Trophoblast cell (in vitro differentiated cells and primary cell): Measurements from ENCODE around the gene MAGEB3.
"Not testable (repeated sequence)": the region's sequence is repeated elsewhere in the genome, so short reads cannot be mapped to it uniquely, and the experiment has no call there.

Source experiments
- DNase-seq, 2 donors: peaks; one replicate each; pipeline ENCODE4 v3.0.0-alpha.2; 2016
- H2AFZ ChIP-seq: 2 replicates; pipeline ENCODE4 v1.6.1; 2013; ENCODE audit warnings: low read length, moderate library complexity, mild to moderate bottlenecking; ENCODE audit not compliant: insufficient read depth, poor library complexity
- H2AK5ac ChIP-seq: 2 replicates; pipeline ENCODE4 v1.6.1; 2013; ENCODE audit warnings: mild to moderate bottlenecking, low read length
- H2BK120ac ChIP-seq: 2 replicates; pipeline ENCODE4 v1.6.1; 2013; ENCODE audit warnings: low read length, mild to moderate bottlenecking, moderate library complexity; ENCODE audit not compliant: insufficient read depth, poor library complexity
- H2BK12ac ChIP-seq: 2 replicates; pipeline ENCODE4 v1.6.1; 2013; ENCODE audit warnings: mild to moderate bottlenecking, low read length, moderate library complexity
- H2BK5ac ChIP-seq: 2 replicates; pipeline ENCODE4 v1.6.1; 2013; ENCODE audit warnings: low read length, low read depth, moderate library complexity, mild to moderate bottlenecking; ENCODE audit not compliant: poor library complexity
- H3K14ac ChIP-seq: 2 replicates; pipeline ENCODE4 v1.6.1; 2013; ENCODE audit warnings: mild to moderate bottlenecking, low read length
- H3K18ac ChIP-seq: 2 replicates; pipeline ENCODE4 v1.6.1; 2013; ENCODE audit warnings: mild to moderate bottlenecking, low read length
- H3K23ac ChIP-seq: 2 replicates; pipeline ENCODE4 v1.6.1; 2013; ENCODE audit warnings: low read length
- H3K27ac ChIP-seq: 2 replicates; pipeline ENCODE4 v1.5.1; 2013; ENCODE audit warnings: low read depth, mild to moderate bottlenecking, inconsistent platforms, low read length, moderate library complexity
- H3K27me3 ChIP-seq: 2 replicates; pipeline ENCODE4 v1.6.1; 2013; ENCODE audit warnings: inconsistent platforms, mild to moderate bottlenecking, low read length, moderate library complexity; ENCODE audit not compliant: insufficient read depth
- H3K36me3 ChIP-seq, 2 experiments: 1 replicate in 1 of 2; 2 replicates in 1 of 2; pipeline ENCODE4 v1.6.1; 2013; ENCODE audit warnings: low read length in 2 of 2, mild to moderate bottlenecking in 2 of 2, moderate library complexity in 1 of 2; ENCODE audit not compliant: insufficient read depth in 2 of 2, control insufficient read depth in 1 of 2
- H3K4ac ChIP-seq: 2 replicates; pipeline ENCODE4 v1.6.1; 2013; ENCODE audit warnings: low read depth, mild to moderate bottlenecking, low read length, moderate library complexity
- H3K4me1 ChIP-seq, 2 experiments: 1 replicate in 1 of 2; 2 replicates in 1 of 2; pipeline ENCODE4 v1.6.1; 2013; ENCODE audit warnings: low read length in 2 of 2, mild to moderate bottlenecking in 2 of 2, moderate library complexity in 1 of 2; ENCODE audit not compliant: insufficient read depth in 2 of 2, control insufficient read depth in 1 of 2
- H3K4me2 ChIP-seq: 2 replicates; pipeline ENCODE4 v1.6.1; 2013; ENCODE audit warnings: inconsistent platforms, mild to moderate bottlenecking, low read length, moderate library complexity
- H3K4me3 ChIP-seq: 2 replicates; pipeline ENCODE4 v1.5.1; 2013; ENCODE audit warnings: mild to moderate bottlenecking, low read depth, low read length, inconsistent platforms
- H3K79me1 ChIP-seq: one replicate; pipeline ENCODE4 v1.6.1; 2013; ENCODE audit warnings: low read length
- H3K79me2 ChIP-seq: 2 replicates; pipeline ENCODE4 v1.6.1; 2013; ENCODE audit warnings: low read length, mild to moderate bottlenecking; ENCODE audit not compliant: control insufficient read depth, insufficient read depth, poor library complexity
- H3K9ac ChIP-seq: 2 replicates; pipeline ENCODE4 v1.6.1; 2013; ENCODE audit warnings: mild to moderate bottlenecking, low read length
- H3K9me3 ChIP-seq: 2 replicates; pipeline ENCODE4 v1.6.1; 2013; ENCODE audit warnings: low read depth, mild to moderate bottlenecking, control low read depth, inconsistent platforms, low read length; ENCODE audit not compliant: insufficient read depth
- H4K12ac ChIP-seq: 2 replicates; pipeline ENCODE4 v1.6.1; 2013; ENCODE audit warnings: low read depth, mild to moderate bottlenecking, low read length, moderate library complexity
- H4K8ac ChIP-seq: 2 replicates; pipeline ENCODE4 v1.6.1; 2013; ENCODE audit warnings: low read depth, mild to moderate bottlenecking, low read length, moderate library complexity
- H4K91ac ChIP-seq: one replicate; pipeline ENCODE4 v1.6.1; 2013; ENCODE audit warnings: low read depth, mild to moderate bottlenecking, low read length, moderate library complexity
- WGBS: extraction: QIAGEN DNeasy Blood & Tissue Kit; methylation state at CpG from one replicate; pipeline ENCODE4 v1.1.7; 2013; ENCODE audit warnings: missing lambda C conversion rate; ENCODE audit not compliant: insufficient read length, insufficient coverage; ENCODE audit errors: extremely low coverage; 5-methylcytosine and 5-hydroxymethylcytosine counted together

The MAGEB3 gene

DNA sequence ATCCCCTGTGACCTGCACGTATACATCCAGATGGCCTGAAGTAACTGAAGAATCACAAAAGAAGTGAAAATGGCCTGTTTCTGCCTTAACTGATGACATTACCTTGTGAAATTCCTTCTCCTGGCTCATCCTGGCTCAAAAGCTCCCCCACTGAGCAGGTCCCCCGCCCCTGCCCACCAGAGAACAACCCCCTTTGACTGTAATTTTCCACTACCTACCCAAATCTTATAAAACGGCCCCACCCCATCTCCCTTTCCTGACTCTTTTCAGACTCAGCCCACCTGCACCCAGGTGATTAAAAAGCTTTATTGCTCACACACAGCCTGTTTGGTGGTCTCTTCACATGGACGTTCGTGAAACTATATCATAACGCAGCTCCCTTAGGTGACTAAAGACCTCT is 36.5 kb upstream of the MAGEB3 start:
- H2BK120ac ChIP-seq, H3K4me1 ChIP-seq, H3K14ac ChIP-seq, H3K9me3 ChIP-seq, H2BK12ac ChIP-seq, H3K23ac ChIP-seq, H4K8ac ChIP-seq, H3K27me3 ChIP-seq, H2AFZ ChIP-seq, H3K4me3 ChIP-seq, H3K4ac ChIP-seq, H3K4me2 ChIP-seq, H3K36me3 ChIP-seq, H2BK5ac ChIP-seq, H3K27ac ChIP-seq, DNase-seq, H2AK5ac ChIP-seq, H3K79me1 ChIP-seq, H4K12ac ChIP-seq, H3K79me2 ChIP-seq, H3K18ac ChIP-seq, H4K91ac ChIP-seq, H3K9ac ChIP-seq: not testable (repeated sequence)
- WGBS, result no CpG with 5 or more reads among the region's 6 CpGs

- H3K18ac ChIP-seq, result no peak overlapping the region
- no peaks in the 10 kb centered on the region for H3K9me3 ChIP-seq
- no peak overlapping the region for H2BK120ac ChIP-seq
- H4K8ac ChIP-seq, result no peak overlapping the region
- H4K91ac ChIP-seq, result no peak overlapping the region
- no peak overlapping the region for H3K4me3 ChIP-seq
- no peak overlapping the region for H3K23ac ChIP-seq
- no peak overlapping the region for H3K4me2 ChIP-seq
- H2AK5ac ChIP-seq, result no peak overlapping the region
- no peak overlapping the region for H3K4ac ChIP-seq
- H3K4me1 ChIP-seq, result no peaks in the 10 kb centered on the region
- no peak overlapping the region for H2BK5ac ChIP-seq
- H3K79me2 ChIP-seq, result no peaks in the 10 kb centered on the region
- no peaks in the 10 kb centered on the region for H3K36me3 ChIP-seq
- H3K14ac ChIP-seq, result no peak overlapping the region
- no peak overlapping the region for H2BK12ac ChIP-seq
- no peaks in the 10 kb centered on the region for H3K27me3 ChIP-seq
- DNase-seq, result peak in 1 of 2 donors; percentile 21
- WGBS, result no CpG with 5 or more reads among the region's 1 CpG
- no peak overlapping the region for H4K12ac ChIP-seq
- H2AFZ ChIP-seq, result no peak overlapping the region
- no peak overlapping the region for H3K9ac ChIP-seq
- H3K27ac ChIP-seq, result no peak overlapping the region
- H3K79me1 ChIP-seq, result no peaks in the 10 kb centered on the region
Observed at GRCh38 chrX:30196322-30196721, 34.1 kb upstream of the MAGEB3 start.

DNA sequence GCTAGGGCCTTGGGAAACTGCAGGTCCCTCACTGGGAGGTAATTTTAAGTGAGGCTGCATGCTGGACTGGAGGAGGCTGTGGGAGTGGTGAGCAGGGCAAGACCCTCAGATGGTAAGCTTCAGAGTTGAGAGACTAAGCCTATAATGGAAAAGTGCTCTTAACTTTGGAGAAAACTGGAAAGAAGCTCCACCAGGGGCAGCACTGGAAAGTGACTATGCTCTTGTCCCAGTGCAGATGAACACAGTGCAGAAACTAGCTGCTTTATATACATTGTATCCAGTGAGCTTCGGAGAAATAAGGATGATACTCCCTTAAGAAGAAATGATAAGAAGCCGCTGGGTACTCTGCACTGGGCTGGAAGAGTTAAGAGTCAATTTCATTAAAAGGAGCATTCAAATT is 18.3 kb upstream of the MAGEB3 start:
- Histone ChIP-seq H3K4me2 (no peak overlapping the region), H2BK12ac (no peak overlapping the region), H2AFZ (no peak overlapping the region), H4K12ac (no peak overlapping the region), H2AK5ac (no peak overlapping the region), H3K4me1 (no peaks in the 10 kb centered on the region), H4K91ac (no peak overlapping the region), H3K27ac (no peak overlapping the region), H3K14ac (no peak overlapping the region), H2BK120ac (no peak overlapping the region), H3K27me3 (no peaks in the 10 kb centered on the region), H3K9me3 (no peaks in the 10 kb centered on the region), H3K18ac (no peak overlapping the region), H3K4me3 (no peak overlapping the region), H2BK5ac (no peak overlapping the region), H3K23ac (no peak overlapping the region), H4K8ac (no peak overlapping the region), H3K79me2 (no peaks in the 10 kb centered on the region), H3K36me3 (no peaks in the 10 kb centered on the region), H3K9ac (no peak overlapping the region), H3K4ac (no peak overlapping the region), H3K79me1 (no peaks in the 10 kb centered on the region)
- no peak for DNase-seq
- no CpG with 5 or more reads among the region's 2 CpGs for WGBS

DNA sequence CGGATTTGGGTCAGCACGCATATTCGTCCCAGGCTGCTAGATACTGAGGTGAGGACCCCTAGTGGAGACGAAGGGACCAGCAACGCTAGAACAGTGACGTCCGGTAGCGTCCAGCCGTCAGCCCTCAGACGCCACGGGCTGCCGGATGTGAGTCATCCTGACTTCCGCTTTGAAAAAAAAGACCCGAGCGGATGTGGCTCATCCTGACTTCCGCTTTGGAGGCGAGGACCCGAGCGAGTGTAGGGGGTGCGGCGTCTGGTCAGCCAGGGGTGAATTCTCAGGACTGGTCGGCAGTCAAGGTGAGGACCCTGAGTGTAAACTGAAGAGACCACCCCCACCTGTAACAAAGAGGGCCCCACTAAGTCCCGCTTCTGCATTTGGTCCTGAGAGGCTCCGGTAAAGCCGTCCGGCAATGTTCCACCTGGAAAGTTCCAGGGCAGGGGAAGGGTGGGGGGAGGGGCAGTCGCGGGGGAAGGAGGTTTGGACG is 15.1 kb upstream of the MAGEB3 start, which contains the start of gene MAGEB2:
Gene MAGEB2 (plus strand): TSS at position 207 of the 487 bp plus-strand sequence. CDS start 3,018 bp downstream, outside the sequence.
- Histone ChIP-seq H3K9ac (no peak within 1 kb of the TSS), H3K4me2 (no peak within 1 kb of the TSS), H4K12ac (no peak within 1 kb of the TSS), H3K27ac (no peak within 1 kb of the TSS), H2AFZ (no peak within 1 kb of the TSS), H3K14ac (no peak within 1 kb of the TSS), H3K4me1 (no peaks in the 10 kb centered on the region), H3K9me3 (no peaks in the 10 kb centered on the region), H3K36me3 (no peaks in the 10 kb centered on the region), H2BK12ac (no peak within 1 kb of the TSS), H3K4me3 (no peak within 1 kb of the TSS), H3K79me1 (no peaks in the 10 kb centered on the region), H4K91ac (no peak within 1 kb of the TSS), H3K4ac (no peak within 1 kb of the TSS), H2BK120ac (no peak within 1 kb of the TSS), H2BK5ac (no peak within 1 kb of the TSS), H3K23ac (no peak within 1 kb of the TSS), H3K27me3 (no peaks in the 10 kb centered on the region), H3K18ac (no peak within 1 kb of the TSS), H4K8ac (no peak within 1 kb of the TSS), H3K79me2 (no peaks in the 10 kb centered on the region), H2AK5ac (no peak within 1 kb of the TSS)
- WGBS, result no CpG with 5 or more reads among the region's 29 CpGs
- no peak for DNase-seq
